Upper lobe of left lung (tissue), 6 donors: ENCODE data around the gene ZNF778. TPM values are rescaled to one million over a fixed set of nuclear protein-coding genes. Genes with fewer than 3 reads are reported as not detected.

Experiments
- ATAC-seq, 2 donors: fragments of 200-7000 bp; cut with Tn5 transposase; one replicate each; pipeline ENCODE4 v1.9.1; 2022; ENCODE audit warnings: mild to moderate bottlenecking in 2 of 2, moderate library complexity in 2 of 2; ENCODE audit not compliant: low FRiP score in 2 of 2
- DNase-seq, 2 donors: peaks; one replicate each; pipeline ENCODE4 v3.0.0-alpha.2; 2019 to 2020
- H3K27ac ChIP-seq, 4 donors: fragments of 200-600 bp; sonication (generic); one replicate each; pipeline ENCODE4 v1.5.1; 2016 to 2019
- H3K27me3 ChIP-seq, 4 donors: fragments of 200-600 bp; sonication (generic); one replicate each; pipeline ENCODE4 v1.5.1; 2017 to 2019
- H3K36me3 ChIP-seq, 4 donors: fragments of 200-600 bp; sonication (generic); one replicate each; pipeline ENCODE4 v1.5.1; 2016 to 2019
- H3K4me1 ChIP-seq, 4 donors: fragments of 200-600 bp; sonication (generic); one replicate each; pipeline ENCODE4 v1.5.1; 2018 to 2019
- H3K4me3 ChIP-seq, 4 donors: fragments of 200-600 bp; sonication (generic); one replicate each; pipeline ENCODE4 v1.5.1; 2017 to 2019; ENCODE audit warnings: mild to moderate bottlenecking in 2 of 4, moderate library complexity in 1 of 4
- H3K9me3 ChIP-seq, 4 donors: fragments of 200-600 bp; sonication (generic); one replicate each; pipeline ENCODE4 v1.5.1; 2018 to 2019
- CTCF ChIP-seq, 6 experiments: fragments of 450-650 bp in 4 of 6; fragments of 200-600 bp in 2 of 6; sonication (generic) in 2 of 6; IDR thresholded peaks; one replicate each; pipeline ENCODE4 v1.5.1; 2016 to 2019; ENCODE audit warnings: antibody characterized with exemption in 6 of 6
- EP300 ChIP-seq, 4 donors: sonication (generic); formaldehyde crosslinking; IDR thresholded peaks; one replicate each; pipeline ENCODE4 v1.5.1; 2017; ENCODE audit warnings: antibody characterized with exemption in 4 of 4, control low read depth in 2 of 4
- POLR2A ChIP-seq, 4 donors: fragments of 450-650 bp; IDR thresholded peaks; one replicate each; pipeline ENCODE4 v1.5.1; 2016 to 2017; ENCODE audit warnings: antibody characterized with exemption in 4 of 4, mild to moderate bottlenecking in 2 of 4
- POLR2AphosphoS5 ChIP-seq, 2 donors: sonication (generic); formaldehyde crosslinking; IDR thresholded peaks; one replicate each; pipeline ENCODE4 v1.5.1; 2017; ENCODE audit warnings: antibody characterized with exemption in 2 of 2
- WGBS, 2 donors: methylation state at CpG; one replicate each; pipeline ENCODE4 v1.1.5; 2017 to 2018; 5-methylcytosine and 5-hydroxymethylcytosine counted together
- total RNA-seq, 6 donors: library from RNA; depleted of rRNA in 4 of 6; stranded (reverse); fragments of >200 nt in 4 of 6; gene quantifications; one replicate each; pipeline versions ENCODE4 v1.1.0 to v1.2.1, GENCODE V29; 2016 to 2021
- donor health status: DM: no; HTN: no; CAD: no; lungs with moderate emphysema.
- donor health status: DM: no; HTN: yes; CAD: no; lungs with severe emphysema.

Gene ZNF778
- total RNA-seq, 6 donors from 2014 or later, result 12.3 to 50.1 (median 17.7) TPM

GRCh38 chr16:89179656-89180315 lies 37.7 kb upstream of the ZNF778 start:
- H3K36me3 ChIP-seq, result no peaks in the 10 kb centered on the region
- no peaks in the 10 kb centered on the region for H3K4me1 ChIP-seq
- TF ChIP-seq POLR2A (IDR thresholded peaks at IDR 0.05), result no peak
- TF ChIP-seq EP300 (IDR thresholded peaks at IDR 0.05), result no peak
- no peak for TF ChIP-seq CTCF (IDR thresholded peaks at IDR 0.05)
- no peak for TF ChIP-seq POLR2AphosphoS5 (IDR thresholded peaks at IDR 0.05)
- H3K4me3 ChIP-seq, result no peak overlapping the region
- ATAC-seq, result no peak
- no peak overlapping the region for H3K27ac ChIP-seq
- WGBS, 2 donors, result 84 to 100% methylated on average over 3 to 23 of the region's 25 CpGs
- H3K9me3 ChIP-seq, result no peaks in the 10 kb centered on the region
- no peaks in the 10 kb centered on the region for H3K27me3 ChIP-seq
- DNase-seq, result peak in 1 of 2 donors; percentile 65

- Histone ChIP-seq H3K9me3 (no peaks in the 10 kb centered on the region), H3K27ac (no peak overlapping the region), H3K4me3 (no peak overlapping the region), H3K4me1 (no peaks in the 10 kb centered on the region), H3K27me3 (no peaks in the 10 kb centered on the region), H3K36me3 (no peaks in the 10 kb centered on the region)
- WGBS, 2 donors, result 45 to 53% methylated on average over 5 to 12 of the region's 13 CpGs
- ATAC-seq (no peak), DNase-seq (peak in 1 of 2 donors; percentile 53)
- TF ChIP-seq CTCF (IDR thresholded peaks at IDR 0.05) (no peak), POLR2A (IDR thresholded peaks at IDR 0.05) (no peak), POLR2AphosphoS5 (IDR thresholded peaks at IDR 0.05) (no peak), EP300 (IDR thresholded peaks at IDR 0.05) (no peak)
Observed at GRCh38 chr16:89183463-89183862, 34.0 kb upstream of the ZNF778 start.

- Histone ChIP-seq H3K9me3 (no peaks in the 10 kb centered on the region), H3K4me1 (no peaks in the 10 kb centered on the region), H3K36me3 (no peaks in the 10 kb centered on the region), H3K27me3 (no peaks in the 10 kb centered on the region), H3K27ac (no peak overlapping the region), H3K4me3 (no peak overlapping the region)
- DNase-seq (peak in 1 of 2 donors; percentile 60), ATAC-seq (no peak)
- TF ChIP-seq POLR2AphosphoS5 (IDR thresholded peaks at IDR 0.05), result no peak
- TF ChIP-seq POLR2A (IDR thresholded peaks at IDR 0.05), result no peak
- TF ChIP-seq EP300 (IDR thresholded peaks at IDR 0.05), result no peak
- TF ChIP-seq CTCF (IDR thresholded peaks at IDR 0.05), result no peak
- WGBS, 2 donors, result 69 to 70% methylated on average over 14 to 26 of the region's 26 CpGs
Observed at GRCh38 chr16:89183975-89184676, 33.4 kb upstream of the ZNF778 start.

- Histone ChIP-seq H3K27me3 (no peaks in the 10 kb centered on the region), H3K36me3 (no peaks in the 10 kb centered on the region), H3K4me3 (no peak overlapping the region), H3K27ac (no peak overlapping the region), H3K9me3 (no peaks in the 10 kb centered on the region), H3K4me1 (no peaks in the 10 kb centered on the region)
- WGBS, 2 donors, result 73 to 84% methylated on average over 8 to 9 of the region's 9 CpGs
- peak in 1 of 2 donors; percentile 3 for ATAC-seq
- DNase-seq, result no peak
- TF ChIP-seq POLR2A (IDR thresholded peaks at IDR 0.05) (no peak), CTCF (IDR thresholded peaks at IDR 0.05) (no peak), POLR2AphosphoS5 (IDR thresholded peaks at IDR 0.05) (no peak), EP300 (IDR thresholded peaks at IDR 0.05) (no peak)
Observed at GRCh38 chr16:89184677-89184932, 32.9 kb upstream of the ZNF778 start.
